Measurements from ENCODE around the gene FAM53B.
A peak's percentile ranks its signal among the peaks of the same experiment; 100 is the strongest.
"Not testable (repeated sequence)": the region's sequence is repeated elsewhere in the genome, so short reads cannot be mapped to it uniquely, and the experiment has no call there.

FAM53B gene

GRCh38 chr10:124624466-124624865 is 119.7 kb downstream of the FAM53B start:
- DNase-seq, result no peak

DNA sequence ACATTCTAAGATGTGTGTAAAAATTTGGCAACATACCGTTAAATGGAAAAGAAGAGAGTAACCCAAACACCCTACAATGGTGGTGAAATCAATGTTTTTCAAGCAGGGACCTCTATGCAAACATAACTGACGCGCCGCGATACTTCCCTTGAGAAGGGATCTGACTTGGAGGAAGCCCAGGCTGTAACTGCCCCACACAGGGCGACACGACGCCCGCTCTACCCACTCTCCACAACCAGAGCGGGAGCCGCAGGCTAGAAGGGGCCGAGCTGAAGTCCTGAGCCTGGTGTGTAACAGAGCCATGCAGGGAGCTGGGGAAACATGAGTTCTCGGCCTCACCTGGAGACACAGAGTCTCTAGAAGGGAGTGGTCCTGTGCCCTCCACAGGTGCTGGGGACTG is 120.2 kb downstream of the FAM53B start:
- no peak for DNase-seq

DNA sequence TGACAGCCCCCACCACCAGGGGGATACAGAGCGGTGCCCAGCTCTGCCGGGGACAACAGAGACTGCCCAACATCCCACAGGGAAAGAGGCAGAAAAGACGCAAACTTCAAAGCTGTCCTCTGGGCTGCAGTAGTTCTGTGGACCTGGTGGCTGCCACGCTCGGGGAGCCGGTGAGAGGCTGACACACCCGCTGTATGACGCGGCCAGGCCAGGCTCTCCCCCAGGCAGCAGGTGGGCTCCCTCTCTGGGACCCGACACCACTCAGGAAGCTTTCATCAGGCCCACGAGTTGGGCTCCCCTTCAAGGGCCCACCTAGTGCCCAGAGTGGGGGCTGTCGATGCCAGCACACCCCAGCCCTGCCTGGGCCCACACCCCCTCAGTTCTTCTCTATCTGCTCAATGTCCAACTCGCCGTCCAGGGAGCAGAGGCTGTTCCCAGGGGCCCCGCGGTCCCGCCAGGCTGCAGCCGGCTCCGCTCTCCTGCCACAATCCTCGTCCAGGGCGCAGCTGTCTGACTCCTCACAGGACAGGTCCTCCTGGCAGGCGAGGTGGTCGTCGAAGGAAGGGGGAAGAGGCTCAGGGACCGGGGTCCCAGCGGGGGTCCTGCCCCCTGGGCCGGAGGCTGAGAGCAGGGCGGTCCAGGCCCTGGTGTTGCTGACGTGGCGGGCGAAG is 121.2 kb downstream of the FAM53B start:
- DNase-seq, result no peak

DNA sequence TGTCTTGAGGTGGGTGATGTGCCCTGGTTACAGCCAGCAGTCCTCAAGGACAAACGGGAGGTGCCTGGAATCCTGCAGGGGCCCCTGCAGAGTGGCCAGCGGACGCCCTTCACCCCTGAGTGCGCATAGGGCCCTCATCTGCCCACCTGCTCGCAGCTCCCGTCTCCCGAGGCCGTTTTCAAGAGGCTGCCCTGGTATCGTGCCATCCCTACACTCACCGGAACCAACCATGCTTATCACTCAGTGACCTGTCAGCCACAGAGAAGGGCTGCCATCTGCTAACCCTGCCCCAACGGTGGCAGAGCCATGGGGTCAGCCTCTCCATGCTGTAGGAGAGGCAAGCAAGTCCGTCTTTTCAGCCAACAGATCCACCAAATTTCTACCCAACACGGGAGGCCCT is 122.0 kb downstream of the FAM53B start:
- no peak for DNase-seq

DNA sequence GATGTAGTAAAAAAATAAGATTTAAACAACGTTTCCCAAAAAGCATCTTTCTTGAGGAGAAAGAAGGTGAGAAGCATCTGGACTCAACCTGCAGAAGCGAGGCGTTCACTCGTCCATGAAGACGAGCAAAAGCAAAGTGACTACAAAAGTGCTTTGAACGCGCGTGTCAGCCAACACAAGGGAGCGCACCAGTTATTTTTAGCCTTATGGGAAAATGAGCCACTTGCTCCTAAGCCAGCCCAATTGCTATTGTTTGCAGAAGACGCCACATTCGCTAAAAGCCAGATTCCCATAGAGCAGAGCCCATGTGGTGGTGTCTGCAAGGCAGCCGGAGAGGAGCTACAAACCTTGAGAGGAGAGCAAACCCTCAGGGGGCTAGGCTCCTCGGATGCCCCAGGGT is 122.5 kb downstream of the FAM53B start:
- no peak for DNase-seq

GRCh38 chr10:124619802-124620490 is 124.2 kb downstream of the FAM53B start:
- no peak for DNase-seq

DNA sequence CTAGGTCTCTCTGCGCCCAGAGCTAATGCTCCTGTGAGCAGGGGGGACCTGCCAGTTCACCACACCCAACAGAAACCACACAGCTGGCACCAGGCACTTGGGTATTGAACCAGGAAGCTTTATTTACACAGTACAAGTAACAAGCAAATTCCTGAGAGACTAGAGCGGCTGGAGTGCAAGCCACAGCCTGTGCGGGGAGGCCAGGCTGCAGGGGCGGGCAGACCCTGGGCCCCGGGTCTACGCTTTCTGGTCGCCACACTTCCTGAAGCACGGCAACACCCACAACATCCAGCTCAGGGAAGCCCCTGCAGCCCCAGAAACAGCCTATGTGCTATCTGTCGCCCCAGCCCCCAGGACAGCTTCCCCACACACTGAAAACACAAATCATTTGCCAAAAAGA is 125.0 kb downstream of the FAM53B start:
- DNase-seq, result peak; percentile 60

DNA sequence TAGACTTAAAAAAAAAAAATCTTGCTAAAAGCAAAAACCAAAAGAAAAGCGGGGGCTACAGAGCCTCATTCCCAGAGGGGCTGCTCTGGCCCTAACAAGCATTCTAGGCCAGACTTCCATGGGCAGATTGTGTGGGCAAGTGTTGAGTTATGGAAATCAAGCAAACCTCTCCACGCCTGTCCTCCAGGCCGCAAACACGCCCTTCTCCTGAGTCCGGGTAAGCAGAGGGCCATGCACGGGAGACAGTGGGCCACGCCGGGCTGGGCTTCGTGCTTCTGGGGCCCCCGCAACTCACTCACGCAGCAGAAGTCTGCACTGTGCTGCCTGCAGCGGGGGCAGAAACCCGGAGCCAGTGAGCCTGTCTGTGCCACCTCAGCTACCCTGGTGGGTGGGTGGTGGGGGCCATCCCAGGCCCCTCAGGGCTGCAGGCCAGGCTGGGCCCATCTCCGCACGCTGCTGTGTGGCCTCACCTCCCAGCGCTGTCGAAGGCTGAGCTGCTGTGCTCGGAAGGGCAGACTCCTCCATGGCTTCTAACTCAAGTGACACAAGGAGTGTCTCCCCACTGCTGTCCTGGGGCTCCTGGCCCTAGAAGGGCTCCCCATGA is 125.6 kb downstream of the FAM53B start:
- no peak for DNase-seq

GRCh38 chr10:124616836-124617130 is 127.4 kb downstream of the FAM53B start:
- DNase-seq, result no peak

- DNase-seq, result no peak
Measured at GRCh38 chr10:124616040-124616835, 127.9 kb downstream of the FAM53B start.

- DNase-seq, result no peak
Measured at GRCh38 chr10:124615259-124615658, 128.9 kb downstream of the FAM53B start.

DNA sequence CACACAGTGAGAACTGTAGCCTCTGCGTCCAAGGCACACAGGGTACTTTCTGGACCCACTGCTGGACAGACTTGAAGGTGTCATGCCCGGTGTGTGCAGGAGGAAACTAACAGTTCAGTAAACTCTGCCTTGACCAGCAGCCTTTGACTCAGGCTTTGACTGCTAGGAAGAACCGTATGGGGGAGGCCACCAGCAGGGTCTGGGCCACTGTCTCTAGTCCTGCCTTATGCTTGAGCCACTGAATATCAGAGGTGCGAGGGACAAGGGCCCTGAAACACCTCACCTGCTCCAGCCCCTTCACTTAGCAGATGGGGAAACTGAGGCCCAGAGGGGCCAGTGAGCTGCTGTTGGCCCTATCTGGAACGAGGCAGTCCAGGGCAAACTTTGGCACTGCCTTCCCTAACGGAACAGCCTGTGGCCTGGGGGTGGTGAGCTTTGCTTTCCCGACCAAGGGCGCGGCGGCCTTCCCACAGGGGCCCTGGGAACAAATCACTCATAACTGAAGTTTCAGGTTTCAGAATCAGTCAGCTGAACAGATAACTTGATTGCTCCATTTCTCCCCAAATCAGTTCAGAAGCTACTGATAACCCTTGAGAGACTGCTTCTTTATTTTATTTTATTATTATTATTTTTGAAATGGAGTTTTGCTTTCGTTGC is 130.0 kb downstream of the FAM53B start:
- DNase-seq, result no peak

GRCh38 chr10:124612611-124613498 is 131.3 kb downstream of the FAM53B start:
- DNase-seq, result no peak

DNA sequence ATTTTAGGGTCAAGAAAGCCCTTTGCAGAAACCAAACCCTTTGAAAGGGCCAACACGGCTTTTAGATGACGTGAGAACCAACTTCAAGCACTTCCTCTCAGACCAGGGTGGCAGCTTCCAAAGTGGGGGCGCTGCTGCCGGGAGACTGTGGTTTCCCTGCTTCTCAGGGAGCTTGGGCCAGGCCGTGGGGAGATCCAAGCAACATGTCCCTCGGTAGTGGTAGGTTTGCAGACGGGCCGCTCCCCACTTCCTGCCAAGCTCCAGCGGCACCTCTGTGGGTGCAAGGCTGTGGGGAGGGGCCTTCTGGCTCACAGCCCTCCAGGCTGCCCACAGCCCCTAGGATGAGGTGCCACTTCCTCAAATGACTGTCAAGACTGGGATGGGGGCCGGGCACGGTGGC is 132.4 kb downstream of the FAM53B start:
- no peak for DNase-seq

DNA sequence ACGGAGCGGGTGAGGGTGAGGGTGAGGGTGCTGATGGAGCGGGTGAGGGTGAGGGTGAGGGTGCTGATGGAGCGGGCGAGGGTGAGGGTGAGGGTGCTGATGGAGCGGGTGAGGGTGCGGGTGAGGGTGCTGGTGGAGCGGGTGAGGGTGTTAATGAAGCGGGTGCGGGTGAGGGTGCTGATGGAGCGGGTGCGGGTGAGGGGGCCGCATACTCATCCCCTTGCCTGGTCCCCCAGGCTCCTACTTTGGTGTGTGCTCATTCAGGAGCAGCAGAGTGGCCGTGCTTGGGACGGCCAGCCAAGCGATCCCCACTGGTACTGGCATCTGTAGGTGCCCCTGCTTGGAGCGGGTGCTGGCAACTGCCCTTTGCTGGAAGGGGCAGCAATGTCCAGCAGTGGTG is 133.3 kb downstream of the FAM53B start:
- not testable (repeated sequence) for DNase-seq

- not testable (repeated sequence) for DNase-seq
Measured at GRCh38 chr10:124610186-124610585, 134.0 kb downstream of the FAM53B start.

GRCh38 chr10:124609698-124610097 is 134.5 kb downstream of the FAM53B start:
- DNase-seq, result no peak

DNA sequence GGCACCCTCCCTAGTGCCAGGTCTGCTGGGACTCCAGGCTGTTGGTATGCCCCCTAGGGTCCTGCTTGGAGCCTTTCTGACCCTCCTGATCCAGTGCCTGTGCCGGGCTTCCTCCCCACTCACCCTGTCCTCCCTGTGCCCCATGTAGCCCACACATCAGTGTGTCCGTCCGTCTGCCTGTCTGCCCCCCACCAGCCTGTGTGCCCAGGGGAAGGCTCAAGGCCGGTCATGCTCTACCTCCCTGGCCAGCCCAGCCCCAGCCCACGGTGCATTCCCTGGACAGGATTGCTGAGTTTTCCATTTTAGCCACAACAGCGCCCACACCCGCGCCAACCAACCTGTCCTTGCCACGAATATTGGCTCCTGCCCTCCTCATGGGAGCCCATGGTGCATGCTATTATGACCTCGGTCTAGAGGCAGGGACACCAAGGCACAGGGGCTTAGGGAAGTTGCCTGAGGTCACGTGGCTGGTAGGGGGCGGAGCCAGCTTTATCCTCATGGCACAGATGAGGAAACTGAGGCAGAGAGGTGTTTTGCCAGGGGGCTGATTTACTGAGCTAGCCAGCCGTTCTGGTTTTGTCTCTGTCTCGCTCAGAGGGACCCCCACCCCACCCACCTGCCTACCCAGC is 136.0 kb downstream of the FAM53B start:
- no peak for DNase-seq

DNA sequence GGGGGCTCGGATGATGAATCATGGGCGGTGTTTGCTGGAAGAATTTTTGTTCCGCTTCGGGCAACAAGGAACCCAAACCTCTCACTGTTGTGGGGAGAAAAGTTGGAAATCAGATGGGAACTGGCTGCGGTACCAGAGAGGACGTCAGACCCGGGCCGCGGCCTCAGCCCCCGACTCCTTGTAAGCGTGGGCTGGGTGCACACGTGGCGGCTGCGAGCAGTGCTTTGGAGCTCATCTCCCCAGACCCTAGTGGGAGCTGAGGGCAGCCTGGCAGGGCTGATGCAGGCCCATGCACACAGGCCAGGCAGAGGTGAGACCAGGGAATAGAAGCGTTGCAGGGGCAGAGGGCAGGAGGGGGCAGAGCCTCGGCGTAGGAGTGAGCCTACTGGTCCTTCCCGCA is 136.5 kb downstream of the FAM53B start:
- DNase-seq, result no peak

DNA sequence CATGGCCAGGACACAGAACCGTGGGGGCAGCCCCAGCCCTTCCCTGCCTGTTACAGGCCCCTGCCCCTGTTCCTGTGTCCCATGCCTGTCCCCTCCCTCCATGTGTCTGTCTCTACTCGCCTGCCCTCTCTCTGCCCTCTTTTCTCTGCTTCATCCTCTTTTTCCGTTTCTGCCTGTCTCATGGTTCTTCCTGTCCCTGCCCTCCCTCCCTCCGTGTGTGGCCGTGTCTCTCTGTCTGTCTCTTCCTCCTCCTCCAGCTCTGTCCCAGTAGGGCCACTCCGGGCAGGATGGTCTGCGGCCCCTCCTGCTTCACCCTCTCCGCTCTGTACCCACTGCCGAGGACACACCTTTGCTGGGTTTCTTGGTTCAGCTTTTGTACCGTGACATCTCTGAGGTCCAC is 137.4 kb downstream of the FAM53B start:
- no peak for DNase-seq

All from NCI-H526 treated with DMSO at 0.1 percent for 48 hours (cell line).